Measurements from ENCODE around the gene PDGFC. TPM values are rescaled to one million over a fixed set of nuclear protein-coding genes. Genes with fewer than 3 reads are reported as not detected.

PDGFC gene
- total RNA-seq, 1 experiment from 2014 or later: 9.8 TPM

DNA sequence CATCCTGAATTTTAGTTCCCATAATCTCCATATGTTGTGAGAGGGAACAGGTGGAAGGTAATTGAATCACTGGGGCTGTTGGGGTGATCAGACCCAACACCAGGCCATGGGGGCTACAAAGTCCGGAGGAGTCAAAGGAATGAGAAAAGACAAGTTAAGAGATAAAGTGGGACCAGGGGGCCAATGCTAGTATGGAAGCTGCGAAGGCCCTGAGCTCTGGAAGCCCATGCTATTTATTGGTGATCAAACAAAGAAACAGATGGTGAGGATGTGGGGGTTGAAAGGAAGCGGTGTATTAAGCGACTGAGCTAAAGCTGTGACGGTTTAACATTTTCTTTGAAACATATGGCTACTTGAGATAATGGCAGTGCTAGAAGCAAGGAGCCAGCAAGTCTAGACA is 132.8 kb downstream of the PDGFC start:
- H3K4me3 ChIP-seq (replicated peaks in 1 of 2; ENCODE audit: low read depth in 1 of 2, low read length in 2 of 2): no peak overlapping the region
- intact Hi-C loops (cut with micrococcal nuclease): no loop called here
- H3K36me3 ChIP-seq (ENCODE audit: control insufficient read depth in 1 of 2, insufficient read depth in 2 of 2, low read length in 2 of 2): no peaks in the 10 kb centered on the region
- H4K20me1 ChIP-seq (ENCODE audit: insufficient read depth): no peaks in the 10 kb centered on the region
- H2AFZ ChIP-seq (ENCODE audit: low read depth, low read length, poor library complexity, severe bottlenecking): no peak overlapping the region
- H3K27me3 ChIP-seq (ENCODE audit: insufficient read depth, low read length): no peaks in the 10 kb centered on the region
- H3K9me2 ChIP-seq (ENCODE audit: insufficient read depth): no peaks in the 10 kb centered on the region
- TF ChIP-seq CBX3 (IDR thresholded peaks at IDR 0.05; ENCODE audit: low read depth) (peak; percentile 58; the same call in 1 of the 2 replicates), SIN3A (IDR thresholded peaks at IDR 0.05; ENCODE audit: low read depth) (no peak)
- no peaks in the 10 kb centered on the region for H3K4me1 ChIP-seq (ENCODE audit: control insufficient read depth in 1 of 2, insufficient read depth in 2 of 2, low read length in 2 of 2)
- no peak overlapping the region for H3K4me2 ChIP-seq (ENCODE audit: low read length)
- RAD21 ChIA-PET (ENCODE audit: low non-redundant PET in 1 of 2, low total read pairs in 2 of 2, uncharacterized antibody in 2 of 2, unreplicated experiment in 2 of 2): no interaction called here
- H3K9me3 ChIP-seq (ENCODE audit: control insufficient read depth in 1 of 2, insufficient read depth in 1 of 2, low read depth in 1 of 2, low read length in 2 of 2): peaks cover 0 to 13% of the 10 kb centered on the region in 2 experiments; a peak in 1 of 4 replicates
- ATAC-seq (no peak), DNase-seq (ENCODE audit: low read depth, low spot score) (peak; percentile 24)
- no TSS peak for BruUV-seq (replicated peaks)
- CTCF ChIA-PET: no interaction called here
- H3K79me2 ChIP-seq (ENCODE audit: insufficient read depth, low read length): no peaks in the 10 kb centered on the region
- no peak overlapping the region for H3K9ac ChIP-seq (ENCODE audit: low read length)
- H3K27ac ChIP-seq (ENCODE audit: low read depth, low read length): no peak overlapping the region
- POLR2A ChIA-PET: no interaction called here

DNA sequence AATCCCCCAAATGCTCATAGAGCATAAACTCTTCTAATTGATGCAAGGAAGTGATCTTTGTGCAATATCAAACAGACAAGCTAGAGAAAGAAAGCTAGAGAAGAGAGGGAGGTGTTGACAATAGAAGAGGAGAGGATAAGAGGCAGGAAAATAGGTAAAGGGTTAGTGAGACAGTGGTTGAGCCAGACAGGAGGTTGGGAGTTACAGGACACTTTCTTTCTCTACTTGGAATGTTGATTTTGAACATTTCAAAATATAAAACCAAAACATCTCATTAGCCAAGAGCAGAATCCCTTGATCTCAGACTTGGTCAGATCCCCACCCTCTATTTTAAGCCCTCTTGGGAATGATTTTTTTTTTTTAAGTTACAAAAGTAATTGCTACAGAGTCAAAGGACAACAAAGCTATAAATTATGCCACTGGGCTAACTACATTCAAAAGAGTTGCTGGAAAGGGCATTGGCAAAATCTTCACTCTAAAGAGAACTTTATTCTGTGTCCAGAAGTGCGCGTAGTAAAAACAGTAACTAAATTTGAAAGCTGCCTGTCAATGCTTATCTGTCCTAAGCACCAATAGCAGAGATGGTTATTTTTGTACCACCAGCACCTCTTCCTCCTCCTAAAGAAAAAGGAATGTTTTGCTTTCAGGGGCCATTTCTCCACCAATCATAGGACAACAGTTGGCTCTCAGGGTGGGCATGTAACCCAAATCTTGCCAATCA is 133.8 kb downstream of the PDGFC start:
- Histone ChIP-seq H3K36me3 (ENCODE audit: control insufficient read depth in 1 of 2, insufficient read depth in 2 of 2, low read length in 2 of 2) (no peaks in the 10 kb centered on the region), H3K4me1 (ENCODE audit: control insufficient read depth in 1 of 2, insufficient read depth in 2 of 2, low read length in 2 of 2) (no peaks in the 10 kb centered on the region), H3K27me3 (ENCODE audit: insufficient read depth, low read length) (no peaks in the 10 kb centered on the region), H3K9me3 (ENCODE audit: control insufficient read depth in 1 of 2, insufficient read depth in 1 of 2, low read depth in 1 of 2, low read length in 2 of 2) (peaks cover 0 to 13% of the 10 kb centered on the region in 2 experiments; a peak in 1 of 4 replicates), H3K79me2 (ENCODE audit: insufficient read depth, low read length) (no peaks in the 10 kb centered on the region), H3K27ac (ENCODE audit: low read depth, low read length) (no peak overlapping the region), H3K4me2 (ENCODE audit: low read length) (no peak overlapping the region), H4K20me1 (ENCODE audit: insufficient read depth) (no peaks in the 10 kb centered on the region), H3K9ac (ENCODE audit: low read length) (no peak overlapping the region), H3K9me2 (ENCODE audit: insufficient read depth) (no peaks in the 10 kb centered on the region), H3K4me3 (replicated peaks in 1 of 2; ENCODE audit: low read depth in 1 of 2, low read length in 2 of 2) (no peak overlapping the region), H2AFZ (ENCODE audit: low read depth, low read length, poor library complexity, severe bottlenecking) (no peak overlapping the region)
- DNase-seq (ENCODE audit: low read depth, low spot score) (no peak), ATAC-seq (no peak)
- CTCF ChIA-PET: no interaction called here
- RAD21 ChIA-PET (ENCODE audit: low non-redundant PET in 1 of 2, low total read pairs in 2 of 2, uncharacterized antibody in 2 of 2, unreplicated experiment in 2 of 2): no interaction called here
- intact Hi-C loops (cut with micrococcal nuclease): no loop called here
- POLR2A ChIA-PET: no interaction called here
- no TSS peak for BruUV-seq (replicated peaks)
- no peak for TF ChIP-seq EZH2phosphoT487 (IDR thresholded peaks at IDR 0.05; ENCODE audit: borderline replicate concordance)
- no peak for TF ChIP-seq SP1 (IDR thresholded peaks at IDR 0.05; ENCODE audit: low read depth)
- TF ChIP-seq SIN3A (IDR thresholded peaks at IDR 0.05; ENCODE audit: low read depth): no peak
- TF ChIP-seq EGR1 (IDR thresholded peaks at IDR 0.05; ENCODE audit: low read depth): no peak
- TF ChIP-seq, protein P1, sequence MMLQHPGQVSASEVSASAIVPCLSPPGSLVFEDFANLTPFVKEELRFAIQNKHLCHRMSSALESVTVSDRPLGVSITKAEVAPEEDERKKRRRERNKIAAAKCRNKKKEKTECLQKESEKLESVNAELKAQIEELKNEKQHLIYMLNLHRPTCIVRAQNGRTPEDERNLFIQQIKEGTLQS (IDR thresholded peaks at IDR 0.05): no peak
- TF ChIP-seq ELF1 (IDR thresholded peaks at IDR 0.05; ENCODE audit: borderline replicate concordance, low read depth): no peak
- TF ChIP-seq YY1 (IDR thresholded peaks at IDR 0.05; ENCODE audit: extremely low read depth, insufficient replicate concordance, low read depth, low read length): no peak
- no peak for TF ChIP-seq POLR2A (IDR thresholded peaks at IDR 0.05; ENCODE audit: borderline replicate concordance, extremely low read depth, insufficient read depth, insufficient read length)
- no peak for TF ChIP-seq CEBPB (IDR thresholded peaks at IDR 0.05; ENCODE audit: low read depth)
- no peak for TF ChIP-seq RAD21 (IDR thresholded peaks at IDR 0.05; ENCODE audit: low read depth)
- TF ChIP-seq, protein P2, sequence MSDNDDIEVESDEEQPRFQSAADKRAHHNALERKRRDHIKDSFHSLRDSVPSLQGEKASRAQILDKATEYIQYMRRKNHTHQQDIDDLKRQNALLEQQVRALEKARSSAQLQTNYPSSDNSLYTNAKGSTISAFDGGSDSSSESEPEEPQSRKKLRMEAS (IDR thresholded peaks at IDR 0.05): no peak
- TF ChIP-seq, protein P3, sequence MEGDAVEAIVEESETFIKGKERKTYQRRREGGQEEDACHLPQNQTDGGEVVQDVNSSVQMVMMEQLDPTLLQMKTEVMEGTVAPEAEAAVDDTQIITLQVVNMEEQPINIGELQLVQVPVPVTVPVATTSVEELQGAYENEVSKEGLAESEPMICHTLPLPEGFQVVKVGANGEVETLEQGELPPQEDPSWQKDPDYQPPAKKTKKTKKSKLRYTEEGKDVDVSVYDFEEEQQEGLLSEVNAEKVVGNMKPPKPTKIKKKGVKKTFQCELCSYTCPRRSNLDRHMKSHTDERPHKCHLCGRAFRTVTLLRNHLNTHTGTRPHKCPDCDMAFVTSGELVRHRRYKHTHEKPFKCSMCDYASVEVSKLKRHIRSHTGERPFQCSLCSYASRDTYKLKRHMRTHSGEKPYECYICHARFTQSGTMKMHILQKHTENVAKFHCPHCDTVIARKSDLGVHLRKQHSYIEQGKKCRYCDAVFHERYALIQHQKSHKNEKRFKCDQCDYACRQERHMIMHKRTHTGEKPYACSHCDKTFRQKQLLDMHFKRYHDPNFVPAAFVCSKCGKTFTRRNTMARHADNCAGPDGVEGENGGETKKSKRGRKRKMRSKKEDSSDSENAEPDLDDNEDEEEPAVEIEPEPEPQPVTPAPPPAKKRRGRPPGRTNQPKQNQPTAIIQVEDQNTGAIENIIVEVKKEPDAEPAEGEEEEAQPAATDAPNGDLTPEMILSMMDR (IDR thresholded peaks at IDR 0.05 in 2 of 3, conservative IDR thresholded peaks at IDR 0.05 in 1 of 3; ENCODE audit: borderline replicate concordance in 1 of 3, insufficient read depth in 1 of 3, low read depth in 2 of 3, low read length in 2 of 3): no peak
- TF ChIP-seq, protein P4, sequence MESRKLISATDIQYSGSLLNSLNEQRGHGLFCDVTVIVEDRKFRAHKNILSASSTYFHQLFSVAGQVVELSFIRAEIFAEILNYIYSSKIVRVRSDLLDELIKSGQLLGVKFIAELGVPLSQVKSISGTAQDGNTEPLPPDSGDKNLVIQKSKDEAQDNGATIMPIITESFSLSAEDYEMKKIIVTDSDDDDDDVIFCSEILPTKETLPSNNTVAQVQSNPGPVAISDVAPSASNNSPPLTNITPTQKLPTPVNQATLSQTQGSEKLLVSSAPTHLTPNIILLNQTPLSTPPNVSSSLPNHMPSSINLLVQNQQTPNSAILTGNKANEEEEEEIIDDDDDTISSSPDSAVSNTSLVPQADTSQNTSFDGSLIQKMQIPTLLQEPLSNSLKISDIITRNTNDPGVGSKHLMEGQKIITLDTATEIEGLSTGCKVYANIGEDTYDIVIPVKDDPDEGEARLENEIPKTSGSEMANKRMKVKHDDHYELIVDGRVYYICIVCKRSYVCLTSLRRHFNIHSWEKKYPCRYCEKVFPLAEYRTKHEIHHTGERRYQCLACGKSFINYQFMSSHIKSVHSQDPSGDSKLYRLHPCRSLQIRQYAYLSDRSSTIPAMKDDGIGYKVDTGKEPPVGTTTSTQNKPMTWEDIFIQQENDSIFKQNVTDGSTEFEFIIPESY (IDR thresholded peaks at IDR 0.05; ENCODE audit: extremely low read depth, insufficient replicate concordance, low read length): no peak
- TF ChIP-seq ZNF274 (IDR thresholded peaks at IDR 0.05; ENCODE audit: low read depth, low read length): no peak
- no peak for TF ChIP-seq FOSL1 (IDR thresholded peaks at IDR 0.05; ENCODE audit: low read depth)
- TF ChIP-seq ZFX (IDR thresholded peaks at IDR 0.05): no peak
